H1 (cell line): ENCODE measurements around the gene SELENOI.

Source experiments
- CHD1 ChIP-seq: IDR thresholded peaks from 2 replicates; pipeline ENCODE4 v1.6.1; 2012; ENCODE audit warnings: low read depth, low read length, improper control_type of control experiment
- EP300 ChIP-seq, 2 experiments: IDR thresholded peaks; 1 replicate in 1 of 2; 2 replicates in 1 of 2; pipeline ENCODE4 v1.6.1; 2011 to 2012; ENCODE audit warnings: low read depth in 2 of 2, low read length in 2 of 2, mild to moderate bottlenecking in 2 of 2, borderline replicate concordance in 1 of 2, inconsistent platforms in 1 of 2, moderate library complexity in 1 of 2
- POLR2A ChIP-seq, 2 experiments: IDR thresholded peaks; 1 replicate in 1 of 2; 2 replicates in 1 of 2; pipeline ENCODE4 v1.6.1; 2011; ENCODE audit warnings: low read depth in 2 of 2, low read length in 2 of 2, mild to moderate bottlenecking in 2 of 2; ENCODE audit errors: control extremely low read depth in 1 of 2
- SAP30 ChIP-seq: fragments of 300-600 bp; sonication (generic); IDR thresholded peaks from 2 replicates; pipeline ENCODE4 v1.7.1; 2012; ENCODE audit warnings: low read length, moderate library complexity, mild to moderate bottlenecking, inconsistent platforms; ENCODE audit not compliant: insufficient read depth, insufficient replicate concordance
- SRF ChIP-seq: IDR thresholded peaks from 2 replicates; pipeline ENCODE4 v1.6.1; 2011; ENCODE audit warnings: mild to moderate bottlenecking, low read depth, low read length, moderate library complexity
- TF ChIP-seq, protein P1 (sequence below): IDR thresholded peaks from 2 replicates; pipeline ENCODE4 v1.6.1; 2011; ENCODE audit warnings: low read depth, mild to moderate bottlenecking, low read length; ENCODE audit not compliant: insufficient read depth
- TF ChIP-seq, protein P2 (sequence below), 3 experiments: IDR thresholded peaks; 1 replicate in 2 of 3; 2 replicates in 1 of 3; pipeline versions ENCODE4 v1.5.1 to v1.6.1; 2011; ENCODE audit warnings: low read length in 3 of 3, mild to moderate bottlenecking in 3 of 3, inconsistent platforms in 2 of 3, low read depth in 1 of 3, moderate library complexity in 1 of 3; ENCODE audit not compliant: insufficient read depth in 1 of 3; ENCODE audit errors: control extremely low read depth in 1 of 3

DNA sequence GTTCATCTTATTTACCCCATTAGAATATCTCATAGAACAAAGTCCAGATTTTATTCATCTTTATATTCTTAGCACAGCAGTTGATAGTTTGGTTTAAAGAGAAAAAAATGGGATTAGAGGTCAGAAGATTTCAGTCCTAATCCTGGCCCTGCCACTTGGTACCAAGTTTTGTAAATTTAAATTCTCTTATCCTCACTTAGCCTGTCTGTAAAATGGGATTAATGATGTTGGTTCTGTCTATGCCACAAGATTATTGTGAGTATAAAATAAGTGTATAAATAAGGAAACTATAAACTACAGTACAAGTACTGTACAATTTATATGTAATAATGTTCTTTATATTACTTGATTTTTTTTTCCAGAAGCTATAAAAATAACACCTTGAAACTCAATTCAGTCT lies 38.7 kb downstream of the SELENOI start:
- TF ChIP-seq, protein P1, sequence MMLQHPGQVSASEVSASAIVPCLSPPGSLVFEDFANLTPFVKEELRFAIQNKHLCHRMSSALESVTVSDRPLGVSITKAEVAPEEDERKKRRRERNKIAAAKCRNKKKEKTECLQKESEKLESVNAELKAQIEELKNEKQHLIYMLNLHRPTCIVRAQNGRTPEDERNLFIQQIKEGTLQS: no peak
- TF ChIP-seq, protein P2, sequence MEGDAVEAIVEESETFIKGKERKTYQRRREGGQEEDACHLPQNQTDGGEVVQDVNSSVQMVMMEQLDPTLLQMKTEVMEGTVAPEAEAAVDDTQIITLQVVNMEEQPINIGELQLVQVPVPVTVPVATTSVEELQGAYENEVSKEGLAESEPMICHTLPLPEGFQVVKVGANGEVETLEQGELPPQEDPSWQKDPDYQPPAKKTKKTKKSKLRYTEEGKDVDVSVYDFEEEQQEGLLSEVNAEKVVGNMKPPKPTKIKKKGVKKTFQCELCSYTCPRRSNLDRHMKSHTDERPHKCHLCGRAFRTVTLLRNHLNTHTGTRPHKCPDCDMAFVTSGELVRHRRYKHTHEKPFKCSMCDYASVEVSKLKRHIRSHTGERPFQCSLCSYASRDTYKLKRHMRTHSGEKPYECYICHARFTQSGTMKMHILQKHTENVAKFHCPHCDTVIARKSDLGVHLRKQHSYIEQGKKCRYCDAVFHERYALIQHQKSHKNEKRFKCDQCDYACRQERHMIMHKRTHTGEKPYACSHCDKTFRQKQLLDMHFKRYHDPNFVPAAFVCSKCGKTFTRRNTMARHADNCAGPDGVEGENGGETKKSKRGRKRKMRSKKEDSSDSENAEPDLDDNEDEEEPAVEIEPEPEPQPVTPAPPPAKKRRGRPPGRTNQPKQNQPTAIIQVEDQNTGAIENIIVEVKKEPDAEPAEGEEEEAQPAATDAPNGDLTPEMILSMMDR (IDR thresholded peaks at IDR 0.05; ENCODE audit: control extremely low read depth in 1 of 3, insufficient read depth in 1 of 3, low read depth in 1 of 3, low read length in 3 of 3): no peak
- TF ChIP-seq EP300 (IDR thresholded peaks at IDR 0.05; ENCODE audit: borderline replicate concordance in 1 of 2, low read depth in 2 of 2, low read length in 2 of 2) (no peak), CHD1 (no peak), SAP30 (no peak), POLR2A (IDR thresholded peaks at IDR 0.05; ENCODE audit: control extremely low read depth in 1 of 2, low read depth in 2 of 2, low read length in 2 of 2) (no peak), SRF (no peak)
